ENCODE measurements around the gene RABEP2. TPM values are rescaled to one million over a fixed set of nuclear protein-coding genes. Genes with fewer than 3 reads are reported as not detected.
"Not testable (repeated sequence)": the region's sequence is repeated elsewhere in the genome, so short reads cannot be mapped to it uniquely, and the experiment has no call there.

Gene RABEP2
- total RNA-seq, 2 donors from 2014 or later = 16.1 to 19.2 TPM

- DNase-seq = peak; percentile 70
- H3K36me3 Mint-ChIP-seq (ENCODE audit: low read depth) = no peaks in the 10 kb centered on the region
These were observed 42.4 kb downstream of the RABEP2 start for GRCh38 chr16:28882551-28883160.

GRCh38 chr16:28881565-28881964 is 43.5 kb downstream of the RABEP2 start:
- not testable (repeated sequence) for H3K4me1 Mint-ChIP-seq; H3K4me3 Mint-ChIP-seq; H3K36me3 ChIP-seq (ENCODE audit: control insufficient read depth, insufficient read depth, low read length); H3K4me3 ChIP-seq (ENCODE audit: low read length); H3K9ac ChIP-seq (ENCODE audit: extremely low read depth, low read length, poor library complexity, severe bottlenecking); H3K9me3 Mint-ChIP-seq; H3K27ac Mint-ChIP-seq; DNase-seq; H3K9me3 ChIP-seq (ENCODE audit: control insufficient read depth, low read length); H3K27ac ChIP-seq (ENCODE audit: low read depth, low read length); H3K4me1 ChIP-seq (ENCODE audit: control insufficient read depth, insufficient read depth, low read length); H3K36me3 Mint-ChIP-seq (ENCODE audit: low read depth)
- 82 to 93% methylated on average over 2 to 4 of the region's 4 CpGs for WGBS, 2 experiments (ENCODE audit: insufficient coverage in 1 of 2, insufficient read length in 1 of 2)
- H3K27me3 ChIP-seq (ENCODE audit: control insufficient read depth, insufficient read depth, low read length, poor library complexity, severe bottlenecking) = peaks cover 13% of the 10 kb centered on the region
- H3K27me3 Mint-ChIP-seq (ENCODE audit: insufficient read depth) = peaks cover 23% of the 10 kb centered on the region

More at GRCh38 chr16:28882551-28883160, 42.4 kb downstream of the RABEP2 start:
- 72 to 79% methylated on average over 10 to 24 of the region's 24 CpGs for WGBS, 2 experiments (ENCODE audit: insufficient coverage in 1 of 2, insufficient read length in 1 of 2)
- no peak overlapping the region for H3K27ac Mint-ChIP-seq
- H3K36me3 ChIP-seq (ENCODE audit: control insufficient read depth, insufficient read depth, low read length) = no peaks in the 10 kb centered on the region
- H3K27me3 Mint-ChIP-seq (ENCODE audit: insufficient read depth) = peaks cover 23% of the 10 kb centered on the region
- peaks cover 13% of the 10 kb centered on the region for H3K27me3 ChIP-seq (ENCODE audit: control insufficient read depth, insufficient read depth, low read length, poor library complexity, severe bottlenecking)
- no peak overlapping the region for H3K27ac ChIP-seq (ENCODE audit: low read depth, low read length)
- no peak overlapping the region for H3K4me3 ChIP-seq (ENCODE audit: low read length)
- no peaks in the 10 kb centered on the region for H3K9me3 Mint-ChIP-seq
- no peak for TF ChIP-seq CTCF (conservative IDR thresholded peaks at IDR 0.05)
- H3K4me1 ChIP-seq (ENCODE audit: control insufficient read depth, insufficient read depth, low read length) = peaks cover 3% of the 10 kb centered on the region
- peaks cover 7% of the 10 kb centered on the region for H3K4me1 Mint-ChIP-seq
- H3K9ac ChIP-seq (ENCODE audit: extremely low read depth, low read length, poor library complexity, severe bottlenecking) = no peak overlapping the region
- H3K9me3 ChIP-seq (ENCODE audit: control insufficient read depth, low read length) = no peaks in the 10 kb centered on the region
- H3K4me3 Mint-ChIP-seq = no peak overlapping the region

GRCh38 chr16:28880955-28881354 is 44.1 kb downstream of the RABEP2 start:
- peaks cover 13% of the 10 kb centered on the region for H3K27me3 ChIP-seq (ENCODE audit: control insufficient read depth, insufficient read depth, low read length, poor library complexity, severe bottlenecking)
- no peak overlapping the region for H3K4me3 ChIP-seq (ENCODE audit: low read length)
- no peaks in the 10 kb centered on the region for H3K9me3 Mint-ChIP-seq
- H3K4me1 Mint-ChIP-seq = peaks cover 10% of the 10 kb centered on the region
- 76 to 88% methylated on average over 2 to 4 of the region's 4 CpGs for WGBS, 2 experiments (ENCODE audit: insufficient coverage in 1 of 2, insufficient read length in 1 of 2)
- H3K4me1 ChIP-seq (ENCODE audit: control insufficient read depth, insufficient read depth, low read length) = peaks cover 3% of the 10 kb centered on the region
- no peak overlapping the region for H3K27ac ChIP-seq (ENCODE audit: low read depth, low read length)
- no peak for TF ChIP-seq CTCF (conservative IDR thresholded peaks at IDR 0.05)
- H3K9me3 ChIP-seq (ENCODE audit: control insufficient read depth, low read length) = no peaks in the 10 kb centered on the region
- no peak overlapping the region for H3K27ac Mint-ChIP-seq
- no peak for DNase-seq
- H3K27me3 Mint-ChIP-seq (ENCODE audit: insufficient read depth) = peaks cover 23% of the 10 kb centered on the region
- H3K36me3 Mint-ChIP-seq (ENCODE audit: low read depth) = no peaks in the 10 kb centered on the region
- H3K36me3 ChIP-seq (ENCODE audit: control insufficient read depth, insufficient read depth, low read length) = no peaks in the 10 kb centered on the region
- no peak overlapping the region for H3K9ac ChIP-seq (ENCODE audit: extremely low read depth, low read length, poor library complexity, severe bottlenecking)
- peak overlapping the region; percentile 79 for H3K4me3 Mint-ChIP-seq

GRCh38 chr16:28880589-28880915 is 44.5 kb downstream of the RABEP2 start:
- Mint-ChIP-seq H3K27me3 (ENCODE audit: insufficient read depth) (peaks cover 23% of the 10 kb centered on the region), H3K27ac (no peak overlapping the region), H3K4me3 (peak overlapping the region; percentile 79), H3K4me1 (peaks cover 10% of the 10 kb centered on the region), H3K9me3 (no peaks in the 10 kb centered on the region), H3K36me3 (ENCODE audit: low read depth) (no peaks in the 10 kb centered on the region)
- Histone ChIP-seq H3K4me3 (ENCODE audit: low read length) (peak overlapping the region; percentile 94), H3K27ac (ENCODE audit: low read depth, low read length) (no peak overlapping the region), H3K9ac (ENCODE audit: extremely low read depth, low read length, poor library complexity, severe bottlenecking) (no peak overlapping the region), H3K27me3 (ENCODE audit: control insufficient read depth, insufficient read depth, low read length, poor library complexity, severe bottlenecking) (peaks cover 13% of the 10 kb centered on the region), H3K36me3 (ENCODE audit: control insufficient read depth, insufficient read depth, low read length) (no peaks in the 10 kb centered on the region), H3K4me1 (ENCODE audit: control insufficient read depth, insufficient read depth, low read length) (peaks cover 3% of the 10 kb centered on the region), H3K9me3 (ENCODE audit: control insufficient read depth, low read length) (no peaks in the 10 kb centered on the region)
- WGBS, 2 experiments (ENCODE audit: insufficient coverage in 1 of 2, insufficient read length in 1 of 2) = 35 to 36% methylated on average over 4 to 11 of the region's 11 CpGs
- no peak for TF ChIP-seq CTCF (conservative IDR thresholded peaks at IDR 0.05)
- DNase-seq = no peak

Data from endodermal cell (in vitro differentiated cells).